ENCODE measurements around the gene MKS1.

Gene MKS1

DNA sequence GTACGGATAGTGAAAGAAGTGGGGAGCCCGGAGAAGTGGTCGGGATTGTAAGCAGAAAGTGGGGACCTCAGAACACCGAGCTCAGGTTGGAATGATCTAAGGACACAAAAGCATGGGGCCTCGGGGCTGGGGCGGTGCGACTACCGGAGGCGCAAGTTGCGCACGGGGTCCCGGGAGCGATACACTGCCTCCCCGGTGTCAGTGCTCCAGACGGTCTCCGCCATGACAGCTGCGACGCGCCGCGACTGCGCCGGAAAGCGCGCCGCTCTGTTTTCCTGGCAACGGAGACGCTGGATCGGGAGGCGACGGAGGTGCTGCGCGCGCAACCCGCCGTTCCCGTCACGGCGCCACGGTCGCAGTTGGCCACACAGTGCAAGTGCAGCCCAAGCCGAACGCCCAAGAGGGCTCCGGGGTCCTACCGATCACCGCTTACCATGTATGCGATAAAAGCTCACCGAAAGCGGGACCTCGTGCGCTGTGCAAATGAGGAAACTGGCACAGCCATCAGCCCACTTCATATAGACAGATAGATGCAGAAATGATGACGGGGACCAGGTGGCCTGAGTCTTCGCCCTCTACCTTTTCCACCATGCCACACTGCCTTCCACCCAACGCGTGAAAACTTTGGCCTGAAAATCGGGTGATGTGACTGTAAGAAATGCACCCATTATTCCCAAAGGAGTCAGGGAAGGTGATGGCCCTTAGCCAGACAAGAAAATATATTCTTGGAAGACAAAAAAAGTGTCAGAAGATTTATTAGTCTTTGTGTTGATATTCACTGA is at the start of gene MKS1:
Gene MKS1 (minus strand): TSS at position 249 of the 782 bp plus-strand sequence. CDS start 25 bp downstream, at position 224.
- DNase-seq, result peak; percentile 92

DNA sequence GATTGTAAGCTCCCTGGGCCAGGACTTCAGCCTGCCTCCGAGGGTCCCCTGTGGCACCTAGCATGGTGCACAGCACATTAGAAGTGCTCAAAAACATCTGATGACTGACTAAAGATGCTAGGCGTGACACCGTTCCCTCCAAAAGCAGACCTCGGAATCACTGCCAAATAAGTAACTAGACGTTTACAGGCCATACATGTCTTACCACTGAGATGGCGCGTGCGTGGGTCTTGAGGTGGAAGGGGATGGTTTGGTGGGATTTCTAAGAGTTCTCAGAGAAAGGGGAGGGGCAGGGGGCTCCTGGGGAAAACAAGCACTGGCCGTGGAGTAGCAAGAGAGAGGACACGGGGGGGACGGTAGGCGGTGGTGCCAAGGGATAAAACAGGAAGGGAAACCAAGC is 49.3 kb upstream of the MKS1 start:
- no peak for DNase-seq

DNA sequence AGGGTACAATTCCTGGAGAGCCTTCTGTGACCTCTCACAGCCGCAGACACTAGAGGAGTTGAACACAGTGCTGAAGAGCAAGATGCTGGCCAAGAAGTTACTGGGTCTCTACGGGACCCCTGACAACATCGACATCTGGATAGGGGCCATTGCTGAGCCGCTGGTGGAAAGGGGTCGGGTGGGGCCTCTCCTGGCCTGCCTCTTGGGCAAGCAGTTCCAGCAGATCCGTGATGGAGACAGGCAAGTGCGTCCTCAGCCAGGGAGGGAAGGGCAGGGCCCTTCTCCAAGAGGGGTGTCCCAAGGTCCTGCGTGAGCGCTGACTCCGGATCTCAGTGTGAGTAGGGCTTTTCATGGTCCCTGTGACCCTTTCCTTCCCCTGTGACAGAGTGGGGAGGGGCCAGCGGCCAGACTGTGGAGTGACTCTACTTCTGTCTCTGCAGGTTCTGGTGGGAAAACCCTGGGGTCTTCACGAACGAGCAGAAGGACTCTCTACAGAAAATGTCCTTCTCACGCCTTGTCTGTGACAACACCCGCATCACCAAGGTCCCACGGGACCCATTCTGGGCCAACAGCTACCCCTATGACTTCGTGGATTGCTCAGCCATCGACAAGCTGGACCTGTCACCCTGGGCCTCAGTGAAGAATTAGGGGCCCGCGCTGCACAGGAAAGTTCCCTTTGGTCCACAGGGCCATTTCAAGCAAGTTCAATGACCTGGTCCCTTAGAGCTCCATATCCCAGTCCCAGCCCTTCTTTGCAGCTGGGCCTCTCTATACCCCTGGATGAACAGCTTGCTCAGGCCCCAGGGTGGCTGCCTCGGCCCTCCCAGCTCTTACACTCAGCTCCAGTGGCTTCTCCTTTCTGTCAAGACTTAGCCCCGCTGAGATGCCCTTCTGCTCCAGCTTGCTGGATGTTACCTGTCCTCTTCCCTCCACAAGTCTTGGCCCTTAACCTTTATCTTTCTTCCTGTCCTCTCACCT is 48.6 kb upstream of the MKS1 start:
- DNase-seq, result no peak

DNA sequence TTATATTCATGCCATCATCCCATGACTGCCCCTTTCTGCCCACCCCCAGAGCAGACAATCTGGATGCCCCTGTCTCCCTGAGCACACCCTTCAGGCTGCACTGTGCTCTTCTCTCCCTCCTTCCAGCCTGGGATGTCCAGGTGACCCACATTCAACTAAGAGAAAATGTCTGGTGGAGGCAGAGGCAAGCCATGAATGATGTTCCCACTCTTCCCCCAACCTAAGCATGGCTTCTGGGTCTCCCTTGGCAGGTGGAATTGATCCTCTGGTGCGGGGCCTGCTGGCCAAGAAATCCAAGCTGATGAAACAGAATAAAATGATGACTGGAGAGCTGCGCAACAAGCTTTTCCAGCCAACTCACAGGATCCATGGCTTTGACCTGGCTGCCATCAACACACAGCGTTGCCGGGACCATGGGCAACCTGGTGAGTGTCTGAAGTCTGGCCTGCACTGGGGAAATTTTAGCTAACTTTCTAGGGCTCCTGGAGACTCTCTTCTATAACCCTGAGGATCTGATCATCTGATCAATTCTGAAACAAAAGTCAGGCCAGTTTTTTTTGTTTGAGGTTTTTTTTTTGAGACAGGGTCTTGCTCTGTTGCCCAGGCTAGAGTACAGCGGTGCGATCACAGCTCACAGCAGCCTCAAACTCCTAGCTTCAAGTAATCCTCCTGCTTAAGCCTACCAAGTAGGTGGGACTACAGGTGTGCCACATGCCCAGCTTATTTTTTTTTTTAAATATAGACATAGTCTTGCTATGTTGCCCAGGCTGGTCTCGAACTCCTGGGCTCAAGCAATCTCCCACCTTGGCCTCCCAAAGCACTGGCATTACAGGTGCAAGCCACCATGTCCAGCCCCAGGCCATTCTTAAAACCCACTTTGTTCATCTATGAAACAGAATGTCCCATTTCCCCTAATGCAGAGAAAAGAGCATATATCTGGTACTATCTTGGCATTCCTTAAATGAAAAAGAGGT is 47.1 kb upstream of the MKS1 start:
- DNase-seq, result no peak

DNA sequence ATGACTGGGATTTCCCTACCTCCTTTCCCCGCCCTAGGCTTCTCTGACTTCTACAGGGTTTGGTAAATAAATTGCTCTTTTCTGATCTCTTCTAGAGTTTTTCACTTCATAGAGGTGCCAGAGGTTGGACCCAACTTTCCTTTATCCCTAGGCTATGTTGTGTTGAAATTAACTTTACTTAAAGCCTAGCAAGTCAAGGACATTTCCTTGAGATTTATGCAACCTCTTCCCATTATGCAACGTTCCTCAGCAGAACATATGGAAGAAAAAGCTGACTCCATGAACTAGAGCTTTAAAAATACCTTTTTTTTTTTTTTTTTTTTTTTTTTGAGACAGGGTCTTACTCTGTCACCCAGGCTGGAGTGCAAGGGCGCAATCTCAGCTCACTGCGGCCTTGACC is 46.2 kb upstream of the MKS1 start:
- no peak for DNase-seq

DNA sequence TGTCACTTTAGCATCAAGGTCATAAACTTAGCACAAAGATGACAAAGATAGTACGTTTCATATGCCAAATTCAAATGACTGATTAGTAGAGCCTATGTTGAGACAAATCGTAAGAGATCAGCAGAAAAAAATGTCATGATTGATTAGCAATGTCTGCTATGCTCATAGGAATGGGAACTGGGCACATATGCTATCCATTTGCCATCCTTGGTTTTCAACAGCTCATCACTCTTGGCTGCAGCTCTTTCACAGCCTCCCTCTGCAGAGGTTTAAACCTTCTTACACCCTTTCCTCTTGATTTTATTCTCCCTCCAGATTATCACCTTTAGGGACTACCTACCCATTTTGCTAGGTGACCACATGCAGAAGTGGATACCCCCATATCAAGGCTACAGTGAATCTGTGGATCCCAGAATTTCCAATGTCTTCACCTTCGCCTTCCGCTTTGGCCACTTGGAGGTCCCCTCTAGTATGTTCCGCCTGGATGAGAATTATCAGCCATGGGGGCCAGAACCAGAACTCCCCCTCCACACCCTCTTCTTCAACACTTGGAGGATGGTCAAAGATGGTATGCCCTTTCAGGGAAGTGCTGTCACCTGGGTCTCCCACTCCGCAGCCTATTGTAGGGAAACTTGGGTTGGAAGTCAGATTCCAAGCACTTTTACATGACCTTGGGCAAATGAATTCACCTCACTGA is 45.5 kb upstream of the MKS1 start:
- no peak for DNase-seq

DNA sequence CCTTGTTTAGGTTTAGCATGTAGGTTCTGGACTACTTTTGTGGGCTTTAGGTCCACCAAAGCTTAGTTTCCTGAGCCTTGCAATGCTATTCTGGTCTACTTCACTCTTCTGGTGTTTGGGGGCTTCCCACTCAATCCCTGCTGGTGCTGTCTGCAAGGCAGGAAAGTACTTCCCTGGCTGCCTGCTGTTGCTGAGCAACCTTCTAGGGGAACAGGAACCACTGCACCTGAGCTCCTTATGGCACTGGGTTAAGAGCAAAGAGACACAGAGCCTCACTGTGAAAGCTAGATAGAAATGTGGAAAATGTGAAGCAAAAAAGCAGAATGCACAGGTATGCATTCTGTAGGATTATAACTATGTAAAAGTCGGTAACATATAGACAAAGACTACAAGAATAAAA is 44.7 kb upstream of the MKS1 start:
- no peak for DNase-seq

DNA sequence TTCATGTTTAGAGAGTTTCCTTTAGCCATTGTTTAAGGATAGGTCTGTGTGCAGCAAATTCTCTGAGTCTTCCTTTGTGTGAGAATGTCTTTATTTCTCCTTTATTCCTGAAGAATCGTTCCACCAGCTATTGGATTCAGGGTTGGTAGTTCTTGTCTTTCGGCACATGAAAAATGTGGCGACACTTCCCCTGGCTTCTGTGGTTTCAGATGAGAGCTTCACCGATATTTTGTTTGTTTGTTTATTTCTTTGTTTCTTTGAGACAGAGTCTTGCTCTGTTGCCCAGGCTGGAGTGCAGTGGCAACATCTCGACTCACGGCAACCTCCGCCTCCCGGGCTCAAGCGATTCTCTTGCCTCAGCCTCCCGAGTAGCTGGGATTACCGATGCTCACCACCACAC is 43.1 kb upstream of the MKS1 start:
- no peak for DNase-seq

DNA sequence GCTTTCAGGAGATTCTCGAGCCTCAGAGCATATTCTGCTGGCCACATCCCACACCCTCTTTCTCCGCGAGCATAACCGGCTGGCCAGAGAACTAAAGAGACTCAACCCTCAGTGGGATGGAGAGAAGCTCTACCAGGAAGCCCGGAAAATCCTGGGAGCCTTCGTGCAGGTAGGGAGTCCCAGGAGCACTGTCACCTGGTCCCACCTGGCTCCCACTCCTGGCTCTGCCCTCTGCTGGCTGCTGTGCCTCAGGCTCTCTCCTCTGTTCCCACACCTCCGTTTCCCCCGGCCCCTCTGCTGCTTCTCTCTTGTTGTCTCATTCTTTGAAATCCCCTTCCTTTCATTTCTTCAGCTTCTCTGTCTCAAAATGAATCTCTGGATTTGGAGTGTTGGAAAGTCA is 35.7 kb upstream of the MKS1 start:
- DNase-seq, result no peak

DNA sequence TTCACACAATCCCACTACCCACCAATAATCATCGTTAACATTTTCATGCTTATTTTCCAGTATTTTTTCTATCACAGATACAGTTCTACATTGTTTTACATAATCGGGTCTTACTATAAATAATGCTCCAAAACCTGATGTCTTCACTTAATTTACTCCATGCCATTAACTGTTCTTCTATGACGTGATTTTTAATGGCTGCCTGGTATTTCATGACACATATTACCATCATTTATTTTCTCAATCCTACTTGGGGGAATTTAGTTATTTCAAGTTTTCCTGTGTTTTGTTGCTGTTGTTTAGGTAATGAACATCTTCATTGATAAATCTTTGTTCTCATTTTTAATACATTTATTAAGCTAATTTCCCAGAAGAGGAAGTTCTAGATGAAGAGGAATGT is 34.0 kb upstream of the MKS1 start:
- DNase-seq, result no peak

DNA sequence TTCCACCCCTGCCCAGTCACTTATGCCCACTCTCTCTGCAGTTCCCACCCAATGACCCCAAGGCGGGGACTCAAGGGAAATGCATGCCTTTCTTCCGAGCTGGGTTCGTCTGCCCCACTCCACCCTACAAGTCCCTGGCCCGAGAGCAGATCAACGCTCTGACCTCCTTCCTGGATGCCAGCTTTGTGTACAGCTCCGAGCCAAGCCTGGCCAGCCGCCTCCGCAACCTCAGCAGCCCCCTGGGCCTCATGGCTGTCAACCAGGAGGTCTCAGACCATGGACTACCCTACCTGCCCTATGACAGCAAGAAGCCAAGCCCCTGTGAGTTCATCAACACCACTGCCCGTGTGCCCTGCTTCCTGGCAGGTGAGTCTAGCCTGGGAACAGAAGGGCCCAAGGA is 33.1 kb upstream of the MKS1 start:
- DNase-seq, result no peak

DNA sequence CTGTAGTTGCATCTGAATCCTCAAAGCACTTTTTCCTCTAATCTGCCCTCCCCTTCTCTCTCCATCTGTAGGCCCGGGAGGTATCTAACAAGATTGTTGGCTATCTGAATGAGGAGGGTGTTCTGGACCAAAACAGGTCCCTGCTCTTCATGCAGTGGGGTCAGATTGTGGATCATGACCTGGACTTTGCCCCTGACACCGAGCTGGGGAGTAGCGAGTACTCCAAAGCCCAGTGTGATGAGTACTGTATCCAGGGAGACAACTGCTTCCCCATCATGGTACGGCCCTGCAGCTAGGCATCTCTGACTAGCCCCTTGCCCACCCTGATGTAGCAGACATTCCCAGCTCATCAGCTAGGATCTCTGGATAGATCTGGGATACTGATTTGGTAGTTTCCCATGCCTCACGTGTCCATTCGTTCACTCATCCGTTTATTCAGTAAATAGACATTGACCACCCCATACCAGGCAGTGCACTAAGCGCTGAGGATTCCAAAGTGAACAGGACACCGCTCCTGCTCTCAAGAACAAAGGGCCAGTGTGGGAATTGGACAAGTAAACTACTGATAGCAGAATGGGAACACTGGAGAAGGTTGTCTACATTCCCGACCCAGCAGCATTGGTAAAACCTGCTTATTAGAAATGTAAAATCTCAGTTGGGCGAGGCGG is 31.4 kb upstream of the MKS1 start:
- DNase-seq, result no peak

DNA sequence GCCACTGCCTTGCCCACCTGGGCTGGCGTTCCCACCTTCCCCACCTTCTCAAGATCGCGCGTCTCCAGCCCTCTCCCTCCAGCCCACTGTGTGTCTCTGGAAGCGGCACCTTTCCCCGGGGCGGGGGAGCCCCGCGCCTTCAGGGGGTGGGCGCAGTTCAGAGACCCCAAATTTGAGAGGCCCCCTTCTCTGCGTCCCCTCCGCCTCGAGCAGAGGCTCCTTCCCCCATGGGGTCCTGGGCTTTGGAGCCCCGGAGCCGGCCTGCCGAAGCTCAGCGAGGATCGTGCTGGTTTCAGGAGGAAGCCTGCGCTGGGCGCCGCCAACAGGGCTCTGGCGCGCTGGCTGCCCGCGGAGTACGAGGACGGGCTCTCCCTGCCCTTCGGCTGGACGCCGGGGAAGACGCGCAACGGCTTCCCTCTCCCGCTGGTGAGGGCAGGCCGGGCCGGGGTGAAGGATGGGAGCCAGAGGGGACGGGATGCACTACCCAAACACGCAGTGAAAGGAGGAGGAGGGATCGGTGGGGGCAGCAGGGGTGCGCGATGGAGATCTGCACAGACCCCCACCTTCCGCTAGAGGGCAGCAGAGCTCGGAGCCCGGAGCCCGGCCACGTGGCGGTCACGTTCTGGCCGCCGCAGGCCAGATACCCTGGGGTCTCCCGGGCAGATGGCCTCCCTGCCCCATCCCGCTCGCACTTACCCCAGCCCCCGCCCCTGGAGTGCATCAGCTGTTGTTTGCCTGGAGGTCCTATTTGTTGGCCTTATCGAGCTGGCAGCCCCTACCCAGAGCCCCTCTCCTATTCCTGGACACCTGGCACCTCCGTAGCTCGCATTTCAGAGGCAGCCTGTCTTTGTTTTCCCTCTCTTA is 30.4 kb upstream of the MKS1 start:
- peak; percentile 70 for DNase-seq

DNA sequence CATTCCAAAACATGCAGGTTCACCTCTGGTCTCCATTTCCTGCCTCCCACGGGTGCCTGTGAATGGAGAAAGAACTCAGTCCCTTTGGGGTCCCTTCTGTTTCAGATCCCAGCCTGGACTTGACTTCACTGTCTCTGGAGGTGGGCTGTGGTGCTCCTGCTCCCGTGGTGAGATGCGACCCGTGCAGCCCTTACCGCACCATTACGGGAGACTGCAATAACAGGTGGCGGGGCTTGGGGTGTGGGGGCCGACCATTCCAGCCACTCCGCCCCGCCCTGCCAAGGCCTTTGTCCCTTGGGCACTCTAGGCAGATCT is 29.9 kb upstream of the MKS1 start:
- no peak for DNase-seq

DNA sequence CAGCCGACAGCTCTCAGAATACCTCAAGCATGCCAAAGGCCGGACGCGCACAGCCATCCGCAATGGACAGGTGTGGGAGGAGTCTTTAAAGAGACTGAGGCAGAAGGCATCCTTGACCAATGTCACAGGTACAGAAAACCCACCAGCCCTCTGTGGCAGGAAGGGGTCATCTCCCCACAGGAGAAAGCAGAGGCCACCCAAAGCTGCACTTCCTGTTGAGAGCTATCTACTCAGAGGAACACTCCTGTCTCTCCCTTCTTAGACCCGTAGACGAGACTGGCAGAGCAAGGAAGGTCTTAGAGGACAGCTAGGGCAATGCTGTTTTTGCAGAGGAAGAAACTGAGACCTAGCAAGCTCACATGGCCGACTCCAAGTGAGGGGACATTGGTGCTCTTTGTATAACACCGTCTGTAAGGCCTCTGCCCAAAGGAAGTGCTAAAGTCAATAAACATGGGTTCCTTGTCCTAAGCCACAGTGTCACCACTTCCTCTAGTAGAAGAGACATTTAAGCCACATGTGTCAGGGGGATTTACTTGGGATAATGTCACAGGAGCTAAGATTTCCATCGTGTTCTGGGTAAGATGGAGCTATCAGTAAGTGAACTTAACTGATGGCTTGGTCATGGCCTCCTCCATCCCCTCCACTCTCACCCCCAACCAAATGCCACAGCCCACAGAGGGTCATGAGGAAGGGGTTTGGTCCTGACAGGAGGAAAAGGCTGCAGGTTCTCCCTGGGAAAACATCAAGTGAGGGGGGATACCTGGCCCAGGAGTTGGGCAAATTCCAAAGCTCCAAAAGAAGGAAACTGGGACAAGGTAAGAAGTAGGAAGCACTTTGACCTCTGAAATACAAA is 28.7 kb upstream of the MKS1 start:
- no peak for DNase-seq

DNA sequence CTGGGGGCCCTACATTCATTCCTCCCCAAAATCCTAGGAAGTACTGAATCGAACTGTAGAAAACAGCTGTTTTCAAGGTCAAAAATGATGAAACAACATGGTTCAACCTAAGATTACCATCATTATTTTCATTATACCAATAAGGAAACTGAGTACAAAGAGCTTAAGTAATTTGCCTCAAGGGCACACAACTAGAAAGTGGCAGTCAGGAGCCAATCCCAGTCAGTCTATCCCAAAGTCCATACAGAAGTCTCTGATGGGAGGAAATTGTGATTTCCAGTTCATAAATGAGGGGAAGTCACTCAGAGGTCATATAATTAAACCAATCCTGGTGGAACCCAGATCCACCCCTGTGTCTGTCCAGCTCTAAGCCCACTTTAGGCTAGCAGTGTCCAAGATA is 27.7 kb upstream of the MKS1 start:
- no peak for DNase-seq

DNA sequence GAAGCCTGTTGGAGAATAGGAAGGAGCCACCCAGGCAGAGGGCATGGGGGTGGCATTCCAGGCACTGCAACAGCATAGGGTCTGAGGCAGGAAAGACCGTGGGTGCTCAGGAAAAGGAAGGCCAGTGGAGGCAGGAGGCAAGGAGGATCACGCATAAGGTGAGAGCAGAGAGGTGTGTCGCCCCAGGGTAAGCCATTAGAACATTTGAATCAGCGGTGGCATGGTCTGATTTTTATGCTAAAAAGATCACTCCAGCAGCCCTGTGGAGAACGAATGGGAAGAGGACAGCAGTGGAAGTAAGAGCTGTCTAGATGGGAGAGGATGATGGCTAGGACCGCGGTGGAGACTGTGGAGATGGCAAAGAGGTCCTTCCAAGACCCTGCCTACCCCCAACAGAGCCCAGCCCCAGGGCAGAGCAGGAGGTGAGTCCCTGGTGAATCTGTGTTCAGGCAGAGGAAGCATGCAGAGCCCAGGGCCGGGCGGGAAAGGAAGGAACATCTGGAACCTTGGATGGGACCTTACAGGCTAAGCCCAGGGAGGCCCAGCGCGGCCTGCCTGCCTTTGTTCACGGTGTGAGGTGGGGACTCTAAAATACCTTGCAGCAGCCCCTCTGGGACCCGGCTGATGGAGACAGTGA is 27.2 kb upstream of the MKS1 start:
- DNase-seq, result no peak

DNA sequence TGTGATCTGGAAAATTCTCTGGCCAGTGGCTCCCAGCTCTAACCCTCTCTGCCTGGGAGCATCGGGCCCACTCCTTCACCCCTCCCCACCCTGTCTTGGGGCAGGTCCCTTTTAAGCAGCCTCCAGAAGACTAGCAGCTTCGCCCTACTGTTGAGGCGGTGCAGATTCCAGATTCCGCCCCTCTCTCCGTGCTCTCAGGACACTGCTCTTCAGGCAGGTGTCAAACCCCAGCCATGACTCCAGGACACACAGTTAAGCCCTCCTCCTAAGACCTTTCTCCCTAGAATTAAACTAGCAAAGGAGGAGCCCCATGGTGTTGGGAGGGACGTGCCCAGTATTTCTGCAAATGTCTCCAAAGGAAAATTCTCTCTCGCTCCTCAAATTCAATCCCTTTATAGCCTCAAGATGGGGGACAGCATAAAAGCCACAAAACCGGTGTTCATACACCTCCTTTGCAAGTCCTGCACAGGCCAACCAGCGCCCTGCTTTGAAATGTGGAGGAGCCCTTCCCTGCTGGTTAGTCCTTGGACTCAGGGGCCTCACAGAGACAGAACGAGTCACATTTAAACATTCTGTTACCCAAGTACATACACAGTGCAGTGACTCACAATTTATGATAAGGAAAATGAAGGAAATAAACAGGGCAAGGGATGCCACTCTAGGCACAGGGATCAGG is 26.5 kb upstream of the MKS1 start:
- no peak for DNase-seq

DNA sequence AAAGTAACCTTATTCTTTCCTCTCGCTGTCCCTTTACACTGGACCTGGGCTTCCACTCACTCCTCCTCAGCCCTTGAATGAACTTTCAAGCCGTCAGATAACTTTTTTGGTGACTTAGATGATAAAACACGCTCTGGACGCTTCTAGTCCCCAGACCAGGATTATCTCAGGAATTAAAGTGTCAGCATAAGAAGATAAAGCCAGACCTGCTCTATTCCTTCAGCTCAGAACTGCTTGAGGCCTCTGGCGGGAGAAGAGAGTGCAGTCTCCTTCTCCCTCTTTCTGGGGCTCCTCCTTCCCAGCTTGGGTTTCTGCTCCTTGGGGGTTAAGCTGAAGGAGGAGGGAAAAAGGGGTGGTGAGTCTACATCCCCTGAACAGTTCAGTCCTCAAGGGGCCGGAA is 25.9 kb upstream of the MKS1 start:
- DNase-seq, result no peak

All from stimulated activated naive CD4-positive, alpha-beta T cell treated with Interleukin-2 at 50 U/mL for 16 hours (primary cell).